ENCODE measurements around the gene SHLD1.

SHLD1 gene

DNA sequence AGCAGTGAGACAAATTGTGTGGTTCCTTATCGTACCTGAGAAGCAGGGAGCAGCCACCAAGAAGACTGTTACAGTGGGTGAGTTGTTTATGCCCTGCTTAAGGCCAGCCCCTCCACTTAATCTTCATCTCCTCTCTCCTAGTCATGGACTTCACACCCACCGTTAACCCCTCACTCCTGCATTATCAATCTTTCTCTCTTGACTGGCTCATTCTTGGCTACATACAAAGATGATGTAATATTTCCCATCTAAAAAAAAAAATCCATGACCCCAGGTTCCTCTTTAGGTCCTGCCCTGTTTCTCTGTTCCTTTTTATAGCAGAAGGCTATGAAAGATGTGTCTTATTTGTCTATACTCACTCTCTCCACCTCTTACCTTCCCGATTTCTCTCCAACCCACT is 72.4 kb downstream of the SHLD1 start:
- DNase-seq: no peak

DNA sequence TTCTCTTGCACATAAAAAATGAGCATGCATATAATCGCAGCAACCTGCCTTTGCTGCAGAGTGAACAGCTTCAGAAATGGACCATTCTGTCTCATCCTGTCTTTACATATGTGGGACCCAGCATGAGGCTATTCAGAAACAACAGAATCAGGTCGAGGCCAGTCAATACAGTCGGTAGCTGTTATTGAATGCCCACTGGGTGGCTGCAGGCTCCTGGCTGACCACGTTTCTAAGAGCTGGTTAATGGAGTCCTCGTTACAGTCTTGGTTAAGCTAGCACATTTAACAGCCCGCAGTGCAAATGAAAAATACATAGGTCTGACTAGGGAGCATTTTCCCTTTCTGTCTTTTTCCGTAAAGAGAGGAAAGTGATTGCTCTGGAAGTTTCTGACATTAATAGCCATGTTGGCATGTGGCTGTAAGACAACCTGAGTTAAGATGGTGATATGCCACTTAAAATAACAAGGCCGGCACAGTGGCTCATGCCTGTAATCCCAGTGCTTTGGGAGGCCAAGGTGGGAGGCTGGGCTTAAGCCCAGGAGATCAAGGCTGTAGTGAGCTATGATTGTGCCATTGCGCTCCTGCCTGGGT is 75.0 kb downstream of the SHLD1 start:
- peak in 1 of 2 experiments; percentile 44 for DNase-seq

DNA sequence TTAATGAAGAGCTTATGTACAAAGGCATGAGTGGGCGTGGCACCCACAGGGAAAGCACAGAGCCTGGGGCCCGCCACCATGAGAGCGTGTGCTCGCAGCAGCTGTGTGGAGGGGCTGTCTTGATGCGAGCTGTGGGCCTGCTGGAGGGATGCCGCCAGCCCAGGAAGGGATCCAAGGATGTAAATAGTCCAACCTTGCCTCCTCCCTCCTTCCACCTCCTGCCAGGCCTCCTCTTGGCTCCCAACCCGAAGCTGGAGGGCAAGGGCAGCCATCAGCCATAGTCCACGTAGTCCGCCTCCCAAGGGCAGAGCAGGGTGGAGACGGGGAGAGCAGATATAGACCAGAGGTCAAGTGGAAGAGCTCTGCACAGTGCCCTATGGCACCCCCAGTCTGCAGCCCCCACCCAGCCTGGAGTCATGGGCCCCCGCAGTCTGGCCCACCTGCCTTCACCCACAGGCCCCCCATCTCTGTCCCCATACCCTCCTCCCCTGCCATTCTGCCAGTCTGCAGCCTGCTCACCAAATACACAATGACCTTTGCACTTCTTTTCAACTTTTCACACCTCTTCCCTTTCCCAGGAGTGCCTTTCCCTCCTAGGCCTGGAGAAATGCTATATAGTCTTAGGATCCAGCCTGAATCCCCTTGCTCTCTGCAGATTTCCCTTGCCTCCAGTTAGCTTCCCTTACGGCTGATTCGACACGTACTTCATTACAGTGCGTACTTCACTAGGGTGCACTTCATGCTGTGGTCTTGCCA is 77.1 kb downstream of the SHLD1 start:
- no peak for DNase-seq

DNA sequence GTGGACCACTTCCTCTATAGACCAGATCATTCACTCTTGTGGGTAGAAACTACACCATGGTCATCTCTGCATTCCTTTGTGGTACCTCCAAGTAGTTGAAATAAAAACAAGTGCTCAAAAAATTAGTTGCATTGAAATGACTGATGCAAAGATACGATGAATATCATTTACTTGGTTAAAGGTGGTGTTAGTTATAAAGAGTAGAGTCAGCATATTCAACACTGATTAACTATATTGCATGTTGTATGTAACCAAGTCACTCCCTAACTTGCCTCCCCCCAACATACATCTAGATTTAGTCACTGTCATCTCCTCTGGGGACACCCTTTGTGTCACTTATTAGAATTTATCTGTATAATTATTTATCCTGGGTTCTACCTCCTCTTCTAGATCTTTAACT is 77.7 kb downstream of the SHLD1 start:
- no peak for DNase-seq

DNA sequence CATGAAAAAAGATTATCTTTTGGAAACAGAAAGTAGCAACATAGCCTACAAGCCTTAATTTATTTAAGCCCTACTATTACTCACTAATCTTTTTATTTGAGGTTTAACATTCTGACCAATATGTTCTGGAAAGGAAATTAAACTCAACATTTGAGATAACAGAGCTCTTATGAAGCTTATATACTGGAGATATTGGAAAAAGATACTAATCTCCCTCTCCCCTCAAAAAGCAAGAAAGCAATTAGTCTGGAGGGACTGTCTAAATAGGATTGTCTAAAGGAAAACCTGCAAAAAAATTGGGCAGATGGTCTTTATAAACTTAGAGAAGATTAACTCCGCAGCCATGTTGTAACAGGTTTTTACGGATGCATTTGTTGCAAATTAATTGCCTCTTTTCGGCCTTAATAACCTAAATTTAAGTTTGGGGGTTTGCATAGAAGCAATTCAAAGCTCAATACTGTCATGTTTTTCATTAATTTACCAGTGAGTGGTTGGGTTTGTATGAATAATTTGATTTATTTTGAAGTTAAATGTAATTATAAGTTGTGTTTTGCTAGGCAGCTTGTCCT is 79.1 kb downstream of the SHLD1 start:
- DNase-seq: no peak

GRCh38 chr20:5831539-5832237 is 81.5 kb downstream of the SHLD1 start:
- DNase-seq: no peak

DNA sequence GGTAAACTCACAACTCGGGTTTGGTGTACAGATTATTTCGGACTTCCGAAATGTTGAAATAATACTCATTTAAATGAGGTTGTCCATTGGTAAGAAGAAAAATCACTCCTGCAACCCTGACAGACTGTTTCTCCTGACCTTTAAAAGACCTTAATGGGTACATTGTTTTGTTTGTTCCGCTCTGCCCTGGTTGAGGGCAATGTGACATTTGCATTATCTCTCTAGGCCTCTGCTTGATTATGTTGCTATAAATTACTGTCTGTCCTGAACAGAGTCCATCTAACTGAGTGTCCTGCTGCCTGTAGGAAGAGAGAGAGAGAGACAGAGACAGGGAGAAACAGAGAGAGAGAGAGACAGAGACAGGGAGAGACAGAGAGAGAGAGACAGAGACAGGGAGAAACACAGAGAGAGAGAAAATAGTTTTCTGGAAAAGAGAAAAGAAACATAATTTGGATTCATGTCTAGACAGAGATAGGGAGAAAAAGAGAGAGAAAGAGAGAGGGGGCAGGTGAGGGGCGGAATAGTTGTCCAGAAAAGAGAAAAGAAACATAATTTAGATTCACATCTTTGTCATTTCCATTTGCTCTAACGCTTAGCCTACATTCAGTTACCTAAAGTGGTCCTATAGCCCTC is 83.2 kb downstream of the SHLD1 start:
- DNase-seq: no peak

GRCh38 chr20:5834436-5835005 is 84.3 kb downstream of the SHLD1 start:
- no peak for DNase-seq

GRCh38 chr20:5835321-5835821 is 85.2 kb downstream of the SHLD1 start:
- peak in 1 of 2 experiments; percentile 58 for DNase-seq

GRCh38 chr20:5835871-5836270 is 85.7 kb downstream of the SHLD1 start:
- no peak for DNase-seq

- DNase-seq: no peak
These were observed 86.4 kb downstream of the SHLD1 start for GRCh38 chr20:5836569-5836968.

DNA sequence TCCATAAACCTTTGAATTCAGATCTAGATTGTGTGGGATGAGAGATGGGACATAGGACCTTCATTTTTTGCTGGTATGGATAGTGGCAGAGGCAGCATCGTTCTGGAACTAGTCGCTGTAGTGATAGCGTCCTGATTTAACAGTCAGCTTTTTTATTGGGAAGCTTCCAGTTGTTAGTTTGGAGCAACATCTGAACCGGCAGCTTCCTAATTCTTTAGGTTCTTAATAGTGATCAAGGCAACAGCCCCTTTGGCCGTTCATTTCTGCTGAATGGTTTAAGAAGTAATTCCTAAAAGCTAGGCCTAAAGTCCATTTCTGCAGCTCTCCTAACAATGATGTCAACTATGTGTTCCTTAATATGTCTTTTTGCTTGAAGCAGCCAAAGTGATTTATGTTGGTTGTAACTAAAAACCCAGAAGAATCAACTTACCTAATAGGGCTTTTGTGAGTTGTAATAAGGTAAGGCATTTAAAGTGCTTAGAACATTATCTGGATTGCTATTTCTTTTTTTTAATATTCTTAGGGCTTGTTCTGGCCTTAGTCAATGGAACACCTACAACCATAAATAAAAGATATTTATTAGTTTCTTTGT is 90.3 kb downstream of the SHLD1 start:
- no peak for DNase-seq

GRCh38 chr20:5841522-5841921 is 91.3 kb downstream of the SHLD1 start:
- DNase-seq: no peak

DNA sequence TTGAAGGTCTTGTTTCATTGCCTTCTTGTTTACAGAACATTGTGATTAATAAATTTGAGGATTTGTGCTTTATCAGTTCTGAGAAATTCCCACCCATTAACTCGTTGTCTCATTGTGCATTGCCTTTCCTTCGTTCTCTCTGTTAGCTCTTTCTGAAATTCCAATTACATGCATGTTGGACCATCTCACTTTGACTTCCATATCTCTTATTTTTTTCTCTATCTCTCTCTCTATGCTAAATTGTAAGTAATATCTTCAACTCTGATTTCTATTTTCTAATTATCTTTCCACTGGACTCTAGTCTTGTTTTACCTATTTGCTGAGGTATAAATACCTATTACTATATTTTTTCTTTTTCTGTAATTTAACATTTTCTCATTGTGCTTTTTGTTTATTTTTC is 92.3 kb downstream of the SHLD1 start:
- no peak for DNase-seq

GRCh38 chr20:5843054-5843592 is 92.9 kb downstream of the SHLD1 start:
- no peak for DNase-seq

DNA sequence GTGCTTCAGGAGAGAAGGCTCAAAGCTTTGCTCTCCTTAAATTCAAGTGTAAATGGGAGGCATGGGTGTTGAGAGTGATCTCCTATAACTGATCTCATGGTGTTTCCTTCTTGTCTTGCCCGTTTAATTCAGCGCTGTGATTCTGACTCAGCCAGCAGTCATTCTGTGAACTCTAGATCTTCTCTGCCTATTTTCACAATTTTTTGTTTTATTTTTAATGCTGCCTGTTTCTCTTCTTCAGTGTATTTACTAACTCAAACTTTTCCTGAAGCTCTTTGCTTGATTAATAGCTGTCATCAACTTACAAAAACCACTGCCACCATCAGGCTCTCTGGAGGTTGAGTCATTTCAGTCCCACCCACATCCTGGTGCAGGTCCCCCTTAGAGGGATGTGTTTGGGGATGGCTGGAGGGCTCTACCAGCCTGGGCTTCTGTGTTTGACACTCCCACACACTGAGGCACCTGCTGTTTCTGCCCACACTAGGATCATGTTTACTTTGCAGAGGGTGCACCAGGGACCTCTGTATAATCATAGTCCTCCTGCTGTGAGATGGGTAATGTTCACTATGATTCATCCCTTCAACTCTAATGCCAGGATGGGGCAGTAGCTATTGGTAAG is 94.0 kb downstream of the SHLD1 start:
- DNase-seq: no peak

GRCh38 chr20:5845681-5846615 is 95.7 kb downstream of the SHLD1 start:
- DNase-seq: peak in 1 of 2 experiments; percentile 16

DNA sequence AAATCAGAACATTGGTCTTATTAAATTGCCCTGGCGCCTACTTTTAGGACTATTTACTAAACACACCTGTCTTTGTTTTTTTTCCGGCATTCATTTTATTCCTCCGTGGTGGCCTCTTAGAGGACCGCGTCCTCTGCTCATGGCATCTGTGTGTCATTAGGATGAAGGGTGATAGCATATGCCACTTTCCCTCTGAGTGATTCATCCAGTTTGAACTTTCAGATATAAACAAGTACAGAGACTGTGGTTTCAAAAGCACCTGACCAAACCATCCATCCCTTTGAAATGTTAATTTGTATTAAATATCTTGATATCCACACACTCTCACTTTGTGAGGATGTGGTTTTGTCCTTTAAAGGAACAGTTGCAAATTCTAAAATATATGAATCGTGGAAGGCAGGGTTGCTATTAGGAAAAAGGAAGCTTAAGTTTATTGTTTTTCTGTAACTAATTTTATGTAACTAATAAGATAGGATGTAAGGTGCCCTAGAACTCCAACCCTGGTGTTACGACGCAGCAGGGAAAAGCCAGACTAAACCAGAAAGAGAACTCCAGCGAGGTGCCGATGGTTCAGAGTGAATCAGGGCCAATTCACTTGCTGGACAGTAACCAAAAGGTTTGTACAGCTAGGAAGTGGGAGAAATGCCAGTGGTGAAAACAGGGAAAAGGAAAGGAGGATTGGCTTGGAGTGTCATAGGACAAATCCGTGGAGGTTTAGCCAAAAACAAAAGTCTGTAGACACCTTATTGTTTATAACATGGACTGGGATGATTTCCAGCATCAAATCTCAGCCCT is 98.7 kb downstream of the SHLD1 start:
- DNase-seq: peak; percentile 91 to 95

GRCh38 chr20:5855939-5856338 is 105.7 kb downstream of the SHLD1 start:
- DNase-seq: no peak

All from cerebellar nuclear complex (tissue), 1 donor.